GM08714 (cell line): ENCODE data around the gene CLP1.

Experiments
- H3K4me3 ChIP-seq: fragments of 200-500 bp; sonication (Bioruptor generic); 2 replicates; pipeline ENCODE4 v1.5.1; 2014; ENCODE audit warnings: mild to moderate bottlenecking, low read length, inconsistent platforms
- ZNF274 ChIP-seq: IDR thresholded peaks from 2 replicates; pipeline ENCODE4 v1.6.1; 2012; ENCODE audit warnings: mild to moderate bottlenecking, low read depth, low read length

CLP1 gene

GRCh38 chr11:57647372-57647771, 10.2 kb upstream of the CLP1 start:
- TF ChIP-seq ZNF274, result no peak
- H3K4me3 ChIP-seq, result no peak overlapping the region; the same call in 1 of the 2 replicates

DNA sequence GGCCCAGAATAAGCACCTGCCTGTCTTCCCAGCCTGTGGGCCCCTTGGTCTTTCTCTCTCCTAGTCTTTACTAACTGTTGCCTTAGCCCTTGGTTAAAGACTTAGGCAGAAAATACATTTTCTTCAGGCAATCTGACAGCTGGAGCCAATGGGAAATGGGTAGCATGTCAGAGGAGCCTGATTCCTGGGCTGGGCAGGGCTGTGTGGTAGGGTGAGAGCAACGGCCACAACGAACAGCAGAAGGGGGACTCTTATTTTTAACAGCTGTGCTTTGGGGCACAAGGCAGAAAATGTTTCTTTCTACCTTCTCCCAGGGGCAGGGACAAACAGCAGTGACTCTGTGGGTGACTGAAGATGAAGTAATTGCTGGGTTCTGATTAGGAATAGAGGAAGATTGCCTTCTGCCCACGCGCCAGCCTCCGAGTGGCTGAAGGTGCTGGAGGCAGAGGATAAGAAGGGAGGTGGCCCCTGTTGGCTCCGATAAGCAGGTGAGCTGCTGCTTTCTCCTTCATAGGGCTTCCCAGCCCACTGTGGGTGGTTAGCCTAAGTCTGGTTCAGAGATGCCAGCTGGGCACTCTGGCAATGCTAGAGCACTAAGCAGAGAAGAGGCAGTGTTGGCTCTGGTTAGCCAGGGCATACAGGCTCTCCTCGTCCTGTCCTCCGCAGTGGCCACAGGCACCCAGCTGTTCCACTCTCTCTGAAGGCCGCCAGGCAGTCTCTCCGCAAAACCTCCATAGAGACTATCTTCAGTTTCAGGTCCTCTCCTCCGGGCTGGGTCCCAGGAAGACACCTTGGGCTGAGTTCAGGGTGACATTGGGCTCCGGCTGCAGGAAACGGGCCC, 9.4 kb upstream of the CLP1 start:
- no peak for TF ChIP-seq ZNF274
- H3K4me3 ChIP-seq, result no peak overlapping the region; the same call in 1 of the 2 replicates

DNA sequence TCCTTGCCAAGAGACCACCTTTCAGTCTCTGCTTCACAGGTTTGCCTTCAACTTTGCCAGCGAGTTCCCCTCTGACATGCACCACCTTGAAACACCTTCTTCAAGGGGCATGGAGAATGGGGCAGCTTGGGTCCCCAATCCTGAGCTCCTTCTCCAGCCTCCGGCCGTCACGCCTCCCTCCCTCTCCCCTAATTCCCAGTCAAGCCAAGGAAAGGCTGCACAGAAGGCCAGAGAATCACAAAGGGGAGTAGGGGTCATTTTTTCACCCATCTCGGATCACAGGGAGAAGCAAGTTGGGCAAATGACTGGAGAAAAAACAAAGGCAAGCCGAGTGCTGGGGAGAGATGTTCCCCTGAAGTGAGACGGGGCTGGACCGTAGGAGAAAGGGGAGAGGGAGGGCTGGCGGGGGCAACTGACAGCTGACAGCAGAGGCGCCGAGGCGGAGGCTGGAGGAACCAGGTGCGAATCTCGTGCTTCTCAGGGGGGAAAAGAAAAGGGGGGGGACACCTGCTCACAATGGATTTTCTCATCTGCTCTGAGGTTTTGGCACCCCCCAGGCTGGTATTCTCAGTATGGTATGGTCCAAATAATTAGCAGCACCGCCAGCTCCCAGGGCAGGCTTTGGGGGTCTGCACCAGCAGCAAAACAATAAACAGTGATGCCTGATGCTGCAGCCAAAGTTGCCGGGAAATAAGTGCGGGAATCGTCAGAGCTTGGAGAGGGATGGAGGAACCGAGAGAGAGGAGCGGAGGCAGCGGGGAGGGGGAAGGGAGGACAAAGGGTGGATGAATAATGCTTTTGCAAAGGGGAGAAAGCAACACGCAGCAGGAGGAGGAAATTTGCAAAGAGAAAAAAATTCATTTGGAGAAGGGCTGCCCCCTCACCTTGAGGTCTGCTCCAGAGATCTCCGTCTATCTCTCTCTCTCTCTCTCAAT, 8.5 kb upstream of the CLP1 start:
- no peak overlapping the region; the same call in 1 of the 2 replicates for H3K4me3 ChIP-seq
- TF ChIP-seq ZNF274, result no peak

GRCh38 chr11:57649826-57650738, 7.5 kb upstream of the CLP1 start, which contains the start of gene YPEL4:
TSS of gene YPEL4 (minus strand) at chr11:57649912. CDS start at chr11:57647107, 2,805 bp downstream.
- TF ChIP-seq ZNF274, result no peak

GRCh38 chr11:57650739-57651090, 6.8 kb upstream of the CLP1 start:
- no peak for TF ChIP-seq ZNF274
- H3K4me3 ChIP-seq, result no peak overlapping the region

More at GRCh38 chr11:57649826-57650738, 7.5 kb upstream of the CLP1 start, which contains the start of gene YPEL4:
- H3K4me3 ChIP-seq, result no peak within 1 kb of the TSS; the same call in 1 of the 2 replicates

DNA sequence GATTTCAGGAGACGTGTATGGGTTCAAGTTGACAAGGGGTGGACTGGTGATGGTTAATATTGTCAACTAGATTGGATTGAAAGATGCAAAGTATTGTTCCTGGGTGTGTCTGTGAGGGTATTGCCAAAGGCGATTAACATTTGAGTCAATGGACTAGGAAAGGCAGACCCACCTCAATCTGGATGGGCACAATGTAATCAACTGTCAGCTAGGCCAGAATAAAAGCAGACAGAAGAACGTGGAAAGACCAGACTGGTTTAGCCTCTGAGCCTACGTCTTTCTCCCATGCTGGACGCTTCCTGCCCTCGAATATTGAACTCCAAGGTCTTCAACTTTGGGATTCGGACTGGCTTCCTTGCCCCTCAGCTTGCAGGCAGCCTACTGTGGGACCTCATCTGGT, 6.2 kb upstream of the CLP1 start:
- TF ChIP-seq ZNF274, result no peak
- no peak overlapping the region for H3K4me3 ChIP-seq

GRCh38 chr11:57652230-57652629, 5.3 kb upstream of the CLP1 start:
- peak overlapping the region; percentile 23; the same call in 1 of the 2 replicates for H3K4me3 ChIP-seq

GRCh38 chr11:57652662-57653061, 4.9 kb upstream of the CLP1 start:
- TF ChIP-seq ZNF274, result no peak
- H3K4me3 ChIP-seq, result peak overlapping the region; percentile 23; the same call in 1 of the 2 replicates

DNA sequence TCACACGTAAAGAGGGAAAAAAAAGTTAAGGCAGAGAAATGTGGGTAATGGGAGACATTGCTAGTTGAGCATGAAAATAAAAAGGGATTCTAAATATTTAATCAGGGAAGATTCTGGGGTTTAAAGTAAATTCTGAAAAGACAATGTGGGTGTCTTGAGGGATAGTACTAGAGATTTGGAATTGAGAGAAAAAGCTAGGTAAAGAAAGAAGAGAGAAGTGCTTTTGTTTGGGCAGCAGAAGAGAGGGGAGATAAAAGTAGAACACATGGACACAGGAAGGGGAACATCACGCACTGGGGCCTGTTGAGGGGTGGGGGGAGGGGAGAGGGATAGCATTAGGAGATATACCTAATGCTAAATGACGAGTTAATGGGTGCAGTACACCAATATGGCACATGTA, 4.4 kb upstream of the CLP1 start:
- H3K4me3 ChIP-seq, result no peak overlapping the region
- TF ChIP-seq ZNF274, result no peak

DNA sequence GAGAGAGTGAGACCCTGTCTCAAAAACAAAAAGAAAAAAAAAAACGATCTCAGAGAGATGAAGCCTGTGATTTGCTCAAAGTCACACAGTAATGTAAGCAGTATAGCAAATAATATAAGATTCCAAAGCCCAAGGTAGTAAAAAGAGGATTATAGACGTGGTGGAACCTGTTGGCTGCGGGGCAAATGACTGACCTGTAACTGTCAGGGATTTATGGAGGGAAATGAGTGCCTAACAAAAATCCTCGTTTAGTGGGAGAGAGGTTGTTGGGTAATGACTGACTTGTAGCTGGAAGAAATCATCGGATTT, 723 bp upstream of the CLP1 start:
- no peak for TF ChIP-seq ZNF274
- peak overlapping the region; percentile 69; the same call in 1 of the 2 replicates for H3K4me3 ChIP-seq

GRCh38 chr11:57658023-57658361, 430 bp downstream of the CLP1 start:
- TF ChIP-seq ZNF274, result no peak
- peak overlapping the region; percentile 97 for H3K4me3 ChIP-seq

DNA sequence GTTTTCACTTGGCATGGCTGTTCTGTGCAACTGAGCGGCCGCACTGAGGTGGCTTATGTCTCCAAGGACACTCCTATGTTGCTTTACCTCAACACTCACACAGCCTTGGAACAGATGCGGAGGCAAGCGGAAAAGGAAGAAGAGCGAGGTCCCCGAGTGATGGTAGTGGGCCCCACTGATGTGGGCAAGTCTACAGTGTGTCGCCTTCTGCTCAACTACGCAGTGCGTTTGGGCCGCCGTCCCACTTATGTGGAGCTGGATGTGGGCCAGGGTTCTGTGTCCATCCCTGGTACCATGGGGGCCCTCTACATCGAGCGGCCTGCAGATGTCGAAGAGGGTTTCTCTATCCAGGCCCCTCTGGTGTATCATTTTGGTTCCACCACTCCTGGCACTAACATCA, 2.1 kb downstream of the CLP1 start:
- H3K4me3 ChIP-seq, result no peak overlapping the region
- no peak for TF ChIP-seq ZNF274

- no peak overlapping the region for H3K4me3 ChIP-seq
- no peak for TF ChIP-seq ZNF274
Measured at GRCh38 chr11:57662893-57663292, 5.3 kb downstream of the CLP1 start.

GRCh38 chr11:57663975-57664374, 6.4 kb downstream of the CLP1 start:
- no peak for TF ChIP-seq ZNF274
- no peak overlapping the region for H3K4me3 ChIP-seq
